DMS79 (cell line): ENCODE data around the gene CST9.
"Not testable (repeated sequence)": the region's sequence is repeated elsewhere in the genome, so short reads cannot be mapped to it uniquely, and the experiment has no call there.

ENCODE experiments used
- DNase-seq: peaks from one replicate; lab custom pipeline; 2025; lab: John Stamatoyannopoulos, UW

CST9 gene

GRCh38 chr20:23587631-23588030 is 18.1 kb downstream of the CST9 start:
- no peak for DNase-seq

GRCh38 chr20:23586735-23587525 is 18.8 kb downstream of the CST9 start:
- DNase-seq: no peak

GRCh38 chr20:23585808-23586734 is 19.6 kb downstream of the CST9 start:
- DNase-seq: no peak

DNA sequence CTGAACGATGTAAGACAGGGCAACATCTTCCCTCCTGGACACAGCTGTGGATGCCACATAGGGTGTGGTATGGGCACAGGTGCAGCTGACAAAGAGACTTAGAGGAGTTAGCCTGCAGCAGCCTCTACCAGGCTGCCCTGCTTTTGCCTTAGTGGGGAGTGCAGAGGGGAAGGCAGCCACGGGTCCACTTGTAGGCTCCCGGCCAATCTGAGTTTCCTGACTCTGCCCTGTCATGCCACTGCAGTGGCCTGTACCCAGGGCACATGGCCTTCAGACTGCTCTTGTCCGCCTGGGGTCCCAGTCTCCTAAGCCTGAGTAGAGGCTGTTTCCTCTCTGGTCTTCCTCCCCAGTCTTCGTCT is 20.3 kb downstream of the CST9 start:
- DNase-seq: no peak

DNA sequence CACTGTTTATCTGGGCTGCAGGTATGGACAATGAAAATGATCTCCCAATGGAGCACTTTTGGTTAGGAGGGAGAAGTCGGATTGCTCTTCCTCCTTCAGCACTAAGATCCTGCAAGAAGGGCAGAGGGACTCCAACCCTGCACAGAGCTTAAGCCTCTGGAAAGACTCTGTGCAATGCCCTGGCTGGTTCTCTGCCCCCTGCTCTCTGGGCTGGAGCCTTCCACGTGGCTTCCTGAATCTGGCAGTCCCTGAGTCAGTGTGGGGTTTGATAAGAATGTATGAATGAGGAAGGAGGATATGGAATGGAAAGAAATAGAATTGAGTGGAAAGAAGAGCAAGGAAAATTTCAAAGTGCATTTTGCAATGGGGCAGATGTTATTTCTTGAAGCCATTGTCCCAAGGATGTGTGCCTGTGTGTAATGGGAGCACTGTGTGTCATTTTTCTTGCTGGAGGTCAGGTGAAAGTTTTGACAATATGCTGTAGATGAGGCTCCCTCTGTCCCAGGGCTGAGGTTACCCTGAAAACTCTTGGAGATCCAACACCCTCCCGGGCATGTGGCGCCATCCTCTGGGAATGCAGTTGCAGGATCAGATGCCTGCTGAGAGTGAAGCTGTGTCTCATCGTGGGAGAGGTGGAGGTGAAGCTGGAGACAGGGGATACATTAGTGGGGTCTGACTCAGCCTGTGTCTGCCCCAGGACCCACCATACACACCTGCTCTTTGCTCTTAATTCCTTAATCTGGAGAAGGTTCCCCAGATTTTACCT is 21.1 kb downstream of the CST9 start:
- no peak for DNase-seq

- DNase-seq: no peak
Measured at GRCh38 chr20:23583526-23583925, 22.2 kb downstream of the CST9 start.

GRCh38 chr20:23582293-23582692 is 23.4 kb downstream of the CST9 start:
- no peak for DNase-seq

GRCh38 chr20:23581833-23582232 is 23.9 kb downstream of the CST9 start:
- DNase-seq: not testable (repeated sequence)

DNA sequence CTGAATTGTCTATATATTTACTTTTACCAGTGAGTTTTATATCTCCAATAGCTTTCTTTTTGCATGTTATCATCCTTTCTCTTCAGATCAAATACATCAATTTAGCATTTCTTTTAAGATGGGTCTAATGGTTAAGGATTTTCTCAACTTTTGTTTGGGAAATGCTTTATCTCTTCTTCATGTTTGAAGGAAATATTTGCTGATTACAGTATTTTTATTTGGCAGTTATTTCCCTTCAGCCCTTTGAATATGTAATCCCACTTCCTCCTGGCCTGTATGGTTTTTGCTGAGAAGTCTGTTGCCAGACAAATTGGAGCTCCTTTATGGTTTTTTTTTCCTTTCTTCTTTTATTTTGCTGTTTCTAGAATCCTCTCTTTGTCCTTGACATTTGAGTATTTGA is 30.7 kb downstream of the CST9 start:
- DNase-seq: no peak

DNA sequence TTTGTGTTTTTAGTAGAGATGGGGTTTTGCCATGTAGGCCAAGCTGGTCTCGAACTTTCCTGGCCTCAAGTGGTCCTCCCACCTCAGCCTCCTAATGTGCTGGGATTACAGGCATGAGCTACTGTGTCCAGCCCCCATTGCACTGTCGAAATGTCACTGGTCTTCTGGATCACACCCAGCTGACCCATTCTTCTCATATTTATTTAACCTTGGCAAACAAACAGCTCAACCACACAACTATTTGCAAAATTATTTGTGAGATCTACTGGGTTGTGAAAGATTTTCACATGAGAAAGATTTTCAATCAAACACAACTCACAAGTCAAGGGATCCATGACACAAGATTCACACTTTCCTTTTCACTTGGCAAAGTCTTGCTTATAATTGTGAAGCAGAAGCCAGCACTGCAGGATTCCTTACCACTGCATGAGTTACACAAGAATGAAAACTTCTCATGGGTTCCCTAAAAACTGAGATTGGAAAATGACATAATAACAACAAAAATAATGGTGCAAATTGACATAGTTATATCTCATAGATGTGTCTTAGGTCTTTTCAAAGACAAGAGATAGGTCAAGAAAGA is 35.4 kb downstream of the CST9 start:
- DNase-seq: no peak

- no peak for DNase-seq
Measured at GRCh38 chr20:23569570-23569969, 36.1 kb downstream of the CST9 start.

DNA sequence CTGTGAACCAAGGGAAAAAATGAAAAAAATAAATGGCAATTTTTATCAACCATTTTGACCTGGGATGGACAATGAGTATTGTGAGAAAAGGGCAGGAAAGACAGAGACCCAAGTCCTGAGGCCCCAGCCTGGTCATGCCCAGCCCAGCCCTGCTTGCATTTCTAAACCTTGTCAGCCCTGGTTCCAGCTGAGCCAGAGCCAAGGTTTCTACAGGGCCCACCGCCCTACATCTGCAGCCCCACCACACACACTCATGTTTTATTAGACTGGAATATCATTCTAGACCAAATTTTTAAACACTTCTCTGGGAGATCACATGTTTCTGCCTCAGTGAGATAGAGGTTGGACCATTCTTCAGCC is 36.8 kb downstream of the CST9 start:
- DNase-seq: no peak

- no peak for DNase-seq
Measured at GRCh38 chr20:23568320-23568970, 37.3 kb downstream of the CST9 start, which contains the start of gene CST9L. CST9L (minus strand) TSS chr20:23568484; CDS start chr20:23568450, 34 bp downstream.

- no peak for DNase-seq
Measured at GRCh38 chr20:23566199-23566932, 39.4 kb downstream of the CST9 start.

DNA sequence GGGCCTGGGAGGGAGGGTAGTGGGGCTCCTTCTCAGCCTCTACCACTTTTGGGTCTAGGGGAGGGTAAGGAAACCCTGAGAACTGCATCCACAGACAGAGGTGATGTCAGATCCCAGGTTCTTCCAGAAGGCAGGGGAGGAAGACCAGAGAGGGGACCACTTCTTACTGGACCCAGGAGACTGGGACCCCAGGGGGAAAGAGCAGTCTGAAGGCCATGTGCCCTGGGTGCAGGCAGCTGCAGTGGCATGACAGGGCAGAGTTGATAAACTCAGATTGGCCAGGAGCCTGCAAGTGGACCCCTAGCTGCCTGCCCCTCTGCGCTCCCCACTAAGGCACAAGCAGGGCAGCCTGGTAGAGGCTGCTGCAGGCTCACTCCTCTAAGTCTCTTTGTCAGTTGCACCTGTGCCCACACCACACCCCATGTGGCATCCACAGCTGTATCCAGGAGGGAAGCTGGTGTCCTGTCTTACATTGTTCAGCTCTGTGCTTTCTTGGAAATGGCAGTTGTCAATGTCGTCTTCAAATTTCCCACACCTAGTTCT is 40.1 kb downstream of the CST9 start:
- no peak for DNase-seq

- DNase-seq: no peak
Measured at GRCh38 chr20:23564927-23565326, 40.8 kb downstream of the CST9 start.

GRCh38 chr20:23562721-23563342 is 42.9 kb downstream of the CST9 start:
- no peak for DNase-seq

DNA sequence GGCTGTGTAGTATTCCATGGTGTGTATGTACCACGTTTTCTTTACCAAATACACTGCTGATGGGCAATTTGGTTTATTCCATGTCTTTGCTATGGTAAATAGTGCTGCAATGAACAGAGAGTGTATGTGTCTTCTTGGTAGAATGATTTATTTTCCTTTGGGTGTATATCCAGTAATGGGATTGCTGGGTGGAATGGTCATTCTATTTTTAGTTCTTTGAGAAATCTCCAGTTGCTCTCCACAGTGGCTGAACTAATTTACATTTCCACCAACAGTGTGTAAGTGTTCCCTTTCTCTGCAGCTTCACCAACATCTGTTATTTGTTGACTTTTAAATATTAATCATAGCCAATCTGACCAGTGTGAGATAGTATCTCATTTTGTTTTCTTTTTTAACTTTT is 51.3 kb downstream of the CST9 start:
- no peak for DNase-seq
